Stimulated activated CD8-positive, alpha-beta memory T cell treated with anti-CD3 and anti-CD28 coated beads, Interleukin-12 subunit alpha, Interleukin-12 subunit beta, amount 100 ng/mL, for 1 hour (primary cell): ENCODE measurements around the gene TRPM8.

Source experiments
- DNase-seq: peaks from one replicate; pipeline ENCODE4 v3.0.0-alpha.2; 2020; ENCODE audit warnings: low read depth

The TRPM8 gene

GRCh38 chr2:234002281-234002680, 85.1 kb downstream of the TRPM8 start:
- DNase-seq: no peak

- no peak for DNase-seq
Observed at GRCh38 chr2:234003972-234004617, 86.9 kb downstream of the TRPM8 start.

- no peak for DNase-seq
Observed at GRCh38 chr2:234005126-234005525, 88.0 kb downstream of the TRPM8 start.

GRCh38 chr2:234006501-234006900, 89.3 kb downstream of the TRPM8 start:
- DNase-seq: no peak

DNA sequence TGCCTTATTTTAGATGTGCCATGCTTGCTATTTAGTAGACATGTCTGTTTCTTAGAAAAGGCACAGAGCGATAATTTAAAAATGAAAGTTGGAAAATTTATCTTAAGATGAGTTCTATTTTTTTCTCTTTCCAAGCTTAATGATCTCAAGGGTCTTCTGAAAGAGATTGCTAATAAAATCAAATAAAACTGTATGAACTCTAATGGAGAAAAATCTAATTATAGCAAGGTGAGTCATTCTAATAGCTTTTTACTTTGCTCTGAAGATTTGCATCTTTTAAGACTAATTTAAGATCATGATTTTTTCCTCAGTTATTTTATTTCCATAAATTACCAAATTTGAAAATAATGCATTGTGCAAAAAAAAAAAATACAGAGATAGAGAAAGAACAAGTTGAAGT, 97.3 kb downstream of the TRPM8 start:
- DNase-seq: no peak

DNA sequence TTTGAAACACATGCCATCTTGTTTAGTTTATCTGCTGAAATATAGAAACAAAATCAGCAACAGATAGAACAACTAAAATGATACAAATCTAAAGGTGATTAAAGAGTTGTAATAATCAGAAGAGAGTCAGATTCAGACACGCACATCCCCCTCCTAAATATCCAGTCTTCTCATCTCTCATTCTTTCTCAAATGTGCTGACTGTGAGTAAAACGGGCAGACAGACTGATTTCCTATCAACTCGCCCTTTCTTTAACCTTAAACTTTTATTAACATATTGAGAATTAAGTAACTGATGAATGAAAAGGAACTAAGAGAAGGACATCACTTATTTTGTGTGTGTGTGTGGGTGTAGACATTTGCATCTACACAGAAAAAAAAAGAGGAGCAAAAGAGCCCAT, 98.7 kb downstream of the TRPM8 start:
- DNase-seq: no peak

DNA sequence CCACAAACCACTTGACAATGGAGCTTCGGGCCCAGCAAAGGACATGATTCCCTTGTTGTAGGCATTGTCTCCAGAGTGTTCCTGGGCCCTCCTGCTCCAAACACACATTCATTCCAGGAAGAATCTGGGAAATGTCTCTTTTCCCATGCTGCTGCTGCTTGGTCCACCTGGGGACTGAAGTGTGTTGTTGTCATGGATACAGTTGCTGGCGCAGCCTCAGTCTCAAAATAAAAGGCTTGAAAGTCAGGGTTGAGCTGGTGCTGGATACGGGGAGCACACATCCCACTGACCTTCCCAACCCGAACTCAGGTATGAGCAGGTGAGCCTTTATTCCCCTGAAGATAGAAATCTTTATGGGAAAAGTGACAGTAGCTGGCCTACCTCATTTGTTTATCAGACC, 102.7 kb downstream of the TRPM8 start:
- no peak for DNase-seq

DNA sequence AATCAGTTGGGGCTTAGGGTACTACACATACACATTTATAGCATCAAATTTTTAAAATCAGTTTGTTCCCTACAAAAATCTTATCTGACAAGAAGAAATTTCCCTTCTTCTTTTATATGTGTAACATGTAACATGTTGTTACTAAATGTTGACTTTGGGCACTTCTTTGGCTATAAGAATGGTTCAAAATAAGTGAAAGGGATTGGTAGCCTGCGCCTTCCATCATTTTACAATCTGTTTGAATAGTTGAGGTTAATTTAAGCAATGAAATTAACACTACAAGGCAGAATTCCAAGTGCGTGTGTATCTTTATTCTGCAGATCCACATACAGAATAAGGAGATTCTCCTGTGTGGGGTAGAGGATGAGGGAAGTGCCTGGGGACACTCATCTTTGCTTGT, 103.2 kb downstream of the TRPM8 start:
- DNase-seq: no peak

DNA sequence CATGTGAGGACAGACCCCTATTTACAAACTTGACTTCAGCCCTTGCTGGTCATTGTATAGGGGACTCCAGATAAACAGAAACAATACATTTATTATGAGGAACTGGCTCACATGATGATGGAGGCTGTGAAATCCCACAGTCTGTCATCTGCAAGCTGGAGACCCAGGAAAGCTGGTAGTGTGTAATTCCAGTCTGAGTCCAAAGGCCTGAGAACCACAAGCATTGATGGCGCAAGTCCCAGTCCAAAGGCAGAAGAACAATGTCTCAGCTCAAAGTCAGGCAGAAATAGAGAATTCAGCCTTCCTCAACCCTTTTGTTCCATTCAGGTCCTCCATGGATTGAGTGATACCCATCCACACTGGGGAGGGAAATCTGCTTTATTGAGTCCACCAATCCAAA, 105.3 kb downstream of the TRPM8 start:
- no peak for DNase-seq

GRCh38 chr2:234024304-234024703, 107.1 kb downstream of the TRPM8 start:
- DNase-seq: no peak

DNA sequence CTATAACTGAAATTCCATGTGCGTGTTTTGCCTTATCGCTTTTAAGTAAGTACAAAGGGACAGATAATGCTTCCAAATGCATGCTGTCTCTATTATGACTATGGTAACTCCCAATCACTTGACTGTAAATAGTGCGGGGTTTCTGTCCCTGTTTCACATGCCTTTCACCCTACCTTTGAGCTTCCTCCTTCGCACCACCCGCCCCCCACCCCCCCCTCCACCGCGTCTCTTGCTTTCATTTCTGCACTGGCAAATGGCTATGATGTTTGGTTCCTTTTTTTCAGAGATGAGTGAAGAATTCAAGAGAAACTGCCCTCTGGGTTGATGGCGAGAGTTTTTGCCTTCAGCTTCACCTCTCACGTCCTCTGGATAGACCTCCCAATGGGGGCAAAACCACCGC, 108.3 kb downstream of the TRPM8 start:
- DNase-seq: no peak

DNA sequence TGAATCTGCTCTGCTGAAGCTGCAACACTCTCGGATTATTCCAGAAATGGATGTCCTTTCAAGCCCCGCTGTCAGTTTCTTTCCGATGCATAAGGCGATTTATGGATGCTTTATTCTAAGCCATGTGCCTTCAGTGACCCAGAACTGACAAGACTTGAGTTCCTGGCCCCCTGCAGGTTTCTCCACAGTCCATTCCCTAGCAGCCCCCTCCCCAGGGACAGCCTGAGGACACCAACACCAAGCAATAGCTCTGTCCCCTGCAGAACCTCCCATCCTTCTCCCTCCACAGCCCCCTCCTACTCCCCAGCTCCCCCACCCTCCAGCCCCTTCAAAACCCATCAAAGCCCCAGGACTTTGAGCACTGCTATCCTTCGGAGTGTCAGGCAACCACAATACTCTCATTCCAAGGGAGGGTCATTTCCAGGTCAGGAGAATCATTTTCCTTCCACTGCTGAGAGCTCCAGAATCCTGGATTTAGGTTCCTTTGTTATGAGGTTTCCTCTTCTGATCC, 108.8 kb downstream of the TRPM8 start:
- DNase-seq: no peak

DNA sequence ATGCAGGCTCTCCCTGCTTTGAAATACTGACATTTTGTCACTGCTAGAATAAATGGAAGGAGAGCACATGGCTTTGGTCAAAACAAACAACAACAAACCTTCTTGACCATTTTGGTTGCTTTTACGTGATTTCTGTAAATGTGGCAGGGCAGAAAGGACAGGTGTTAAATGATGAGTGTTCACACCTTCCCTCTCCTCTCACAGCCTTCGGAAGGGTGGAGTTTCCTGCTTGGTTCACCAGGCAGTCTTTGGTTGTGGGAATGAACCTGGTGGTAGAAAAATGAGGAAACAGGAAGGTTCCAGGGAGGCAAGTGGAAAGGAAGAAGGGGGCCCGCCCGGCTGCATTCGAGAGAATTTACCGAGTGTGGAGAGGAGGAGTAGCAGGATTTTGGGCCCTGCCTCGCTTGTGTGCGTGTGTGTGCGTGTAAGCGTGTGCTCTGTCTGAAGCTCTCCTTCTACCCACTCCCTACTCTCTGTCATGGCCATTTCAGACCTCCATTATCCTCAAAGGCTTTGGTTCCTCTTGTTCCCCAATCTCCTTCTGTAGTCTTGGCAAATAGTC, 109.6 kb downstream of the TRPM8 start:
- no peak for DNase-seq

DNA sequence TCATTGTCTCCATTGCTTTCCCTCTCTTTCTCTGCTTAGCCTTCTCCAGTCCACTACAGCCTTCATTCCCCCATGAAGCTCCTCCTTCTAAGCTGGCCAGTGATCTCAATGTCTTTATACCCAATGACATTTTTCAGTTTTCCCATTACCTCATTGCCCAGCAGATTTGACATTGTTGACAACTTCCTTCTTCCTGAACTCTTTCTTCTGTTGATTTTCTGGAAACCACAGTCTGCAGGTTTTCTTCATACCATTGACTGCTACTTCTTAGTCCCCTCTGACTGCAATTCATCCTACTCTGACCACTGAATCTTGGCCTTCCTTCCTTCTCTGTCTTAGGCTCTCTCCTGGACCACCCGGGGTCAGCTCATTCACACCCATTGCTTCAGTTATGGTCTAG, 110.5 kb downstream of the TRPM8 start:
- DNase-seq: no peak

GRCh38 chr2:234029150-234029733, 112.1 kb downstream of the TRPM8 start:
- no peak for DNase-seq

DNA sequence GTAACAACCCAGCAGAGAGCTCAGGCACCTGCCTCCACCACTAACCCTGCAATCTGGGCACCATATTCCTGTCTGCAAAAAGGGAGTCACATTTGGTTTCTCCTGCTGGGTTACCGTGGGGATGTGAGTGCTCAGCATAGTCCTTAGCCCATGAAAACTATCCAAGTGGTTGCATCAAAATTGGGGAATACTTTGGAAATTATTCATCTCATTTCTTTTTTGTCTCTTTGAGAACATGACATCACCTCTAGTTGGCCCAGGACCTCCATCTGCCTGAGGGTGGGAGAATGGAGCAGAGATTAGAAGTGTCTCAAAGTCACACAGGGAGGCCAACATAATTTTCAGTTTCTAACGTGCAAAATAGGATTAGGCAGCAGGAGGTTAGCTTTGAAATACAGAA, 114.0 kb downstream of the TRPM8 start:
- DNase-seq: no peak

DNA sequence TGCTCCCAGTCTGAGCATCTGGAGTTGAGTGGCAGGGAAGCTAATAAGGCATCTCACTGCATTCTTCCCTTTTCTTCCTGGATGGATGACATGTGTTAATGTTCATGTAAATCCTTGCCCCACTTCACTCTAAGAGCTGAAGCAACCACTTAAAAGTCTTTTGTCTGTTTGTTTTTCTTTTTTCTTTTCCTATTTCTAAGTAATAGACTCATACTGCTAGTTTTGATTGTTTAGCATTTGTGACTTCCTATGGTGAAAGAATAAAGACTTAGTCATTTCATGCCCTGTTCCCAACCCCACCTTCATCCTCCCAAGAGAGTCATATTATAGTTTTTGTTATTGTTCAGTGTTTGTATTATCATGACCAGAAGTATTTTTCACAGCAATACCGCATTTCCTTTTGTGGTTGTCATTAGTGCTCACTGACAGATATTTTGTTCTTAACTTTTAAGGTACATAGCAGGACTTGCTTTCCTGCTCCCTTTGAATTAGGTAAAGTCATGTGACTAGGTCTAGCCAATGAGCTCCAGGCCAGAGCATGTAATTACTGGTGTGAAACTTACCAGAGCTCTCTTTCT, 115.2 kb downstream of the TRPM8 start:
- no peak for DNase-seq

DNA sequence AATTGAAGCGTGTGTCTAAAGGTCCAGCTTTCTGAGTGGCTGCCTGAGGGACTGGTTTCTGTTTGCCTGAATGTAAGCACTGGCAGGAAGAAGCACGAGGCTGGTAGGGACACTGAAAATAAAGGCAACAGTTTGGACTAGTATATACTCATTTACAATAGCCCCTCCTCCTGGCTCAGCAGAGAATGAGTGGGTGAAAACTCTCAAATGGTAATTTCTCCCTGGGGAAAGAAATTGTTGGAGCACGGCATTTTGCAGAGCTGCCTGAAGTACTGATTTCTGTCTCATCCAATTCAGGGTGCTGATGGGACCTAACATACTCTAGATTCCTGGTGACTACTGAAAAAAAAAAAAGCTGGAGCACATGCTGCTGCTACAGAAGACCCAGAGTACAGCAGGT, 116.0 kb downstream of the TRPM8 start:
- DNase-seq: no peak

DNA sequence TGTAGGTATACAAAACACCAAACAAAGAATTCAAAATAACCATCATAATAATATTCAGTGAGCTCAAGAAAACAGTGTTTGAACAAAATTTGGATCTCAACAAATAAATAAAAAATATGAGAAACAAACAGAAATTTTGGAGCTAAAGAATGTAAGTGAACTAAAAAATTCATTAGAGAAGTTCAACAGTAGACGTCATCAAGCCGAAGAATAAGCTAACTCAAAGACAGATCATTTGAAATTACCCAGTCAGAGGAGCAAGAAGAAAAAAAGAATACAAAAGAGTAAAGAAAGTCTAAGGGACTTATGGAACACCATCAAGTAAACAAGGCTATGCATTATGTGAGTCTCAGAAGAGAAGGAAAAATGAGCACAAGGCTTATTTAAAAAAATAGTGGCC, 116.7 kb downstream of the TRPM8 start:
- DNase-seq: no peak

DNA sequence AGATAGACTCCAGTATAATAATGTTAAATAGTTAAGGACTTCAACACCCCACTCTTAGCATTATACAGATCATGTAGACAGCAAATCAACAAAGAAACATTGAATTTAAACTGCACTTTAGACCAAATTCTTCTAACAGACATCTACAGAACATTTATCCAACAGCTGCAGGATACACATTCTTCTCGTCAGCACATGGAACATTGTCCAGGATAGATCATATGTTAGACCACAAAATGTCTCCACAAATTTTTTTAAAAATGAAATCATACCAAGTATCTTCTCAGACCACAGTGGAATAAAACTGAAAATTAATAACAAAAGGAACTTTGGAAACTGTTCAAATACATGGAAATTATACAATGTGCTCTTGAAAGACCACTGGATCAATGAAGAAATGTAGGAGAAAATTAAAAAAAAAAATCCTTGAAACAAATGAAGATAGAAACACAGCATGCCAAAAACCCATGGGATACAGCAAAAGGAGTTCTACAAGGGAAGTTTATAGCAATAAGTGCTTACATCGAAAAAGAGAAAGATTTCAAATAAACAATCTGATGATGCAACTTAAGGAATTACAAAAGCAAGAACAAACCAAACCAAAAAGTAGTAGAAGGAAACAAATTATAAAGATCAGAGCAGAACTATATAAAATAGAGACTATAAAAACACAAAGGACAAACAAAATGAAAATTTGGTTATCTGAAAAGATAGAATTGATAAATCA, 121.1 kb downstream of the TRPM8 start:
- DNase-seq: no peak

- no peak for DNase-seq
Observed at GRCh38 chr2:234044157-234044556, 127.0 kb downstream of the TRPM8 start.

DNA sequence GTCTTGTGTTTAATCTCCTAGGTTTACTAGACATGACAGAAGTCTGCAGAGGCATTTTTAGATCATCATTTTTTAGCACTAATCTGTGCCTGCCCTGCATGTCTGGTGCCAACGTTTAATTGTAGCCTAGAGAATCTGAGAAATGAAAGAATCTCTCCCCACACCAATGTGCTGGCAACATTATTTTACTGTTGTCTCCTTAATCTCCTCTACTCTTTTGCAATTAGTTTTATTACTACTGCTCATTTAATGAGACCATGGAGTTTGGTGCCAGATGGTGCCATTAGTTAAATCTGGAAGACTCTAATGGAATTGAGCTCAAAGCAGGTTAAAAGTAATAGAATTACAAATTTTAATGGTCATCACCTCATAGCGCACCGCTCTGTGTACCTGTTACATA, 129.3 kb downstream of the TRPM8 start:
- no peak for DNase-seq

- no peak for DNase-seq
Observed at GRCh38 chr2:234047361-234047760, 130.2 kb downstream of the TRPM8 start.
